GM21381 (cell line): ENCODE results near the gene UBR3.
"Not testable (repeated sequence)": the region's sequence is repeated elsewhere in the genome, so short reads cannot be mapped to it uniquely, and the experiment has no call there.

Experiments
- ATAC-seq: cut with Tn5 transposase; IDR thresholded peaks from one replicate; pipeline ENCODE4 v1.9.1; 2021; ENCODE audit warnings: mild to moderate bottlenecking, moderate library complexity; ENCODE audit not compliant: unreplicated experiment

UBR3 gene

GRCh38 chr2:169827272-169828140 lies at the start of gene UBR3:
Gene UBR3, plus strand, starts transcription at chr2:169827454. Its CDS starts 54 bp downstream, at chr2:169827508.
- ATAC-seq, result peak; percentile 76

GRCh38 chr2:169778446-169778845 lies 48.8 kb upstream of the UBR3 start:
- ATAC-seq, result no peak

GRCh38 chr2:169781249-169782013 lies 45.8 kb upstream of the UBR3 start:
- ATAC-seq, result no peak

GRCh38 chr2:169782513-169782912 lies 44.7 kb upstream of the UBR3 start:
- ATAC-seq, result no peak

- no peak for ATAC-seq
These were observed 36.7 kb upstream of the UBR3 start for GRCh38 chr2:169790581-169790980.

GRCh38 chr2:169795181-169795580 lies 32.1 kb upstream of the UBR3 start:
- ATAC-seq, result no peak

- ATAC-seq, result no peak
These were observed 30.8 kb upstream of the UBR3 start for GRCh38 chr2:169796441-169796840.

- no peak for ATAC-seq
These were observed 29.7 kb upstream of the UBR3 start for GRCh38 chr2:169797601-169798000.

GRCh38 chr2:169798397-169798717 lies 28.9 kb upstream of the UBR3 start:
- no peak for ATAC-seq

GRCh38 chr2:169798718-169799592 lies 28.3 kb upstream of the UBR3 start, which contains the start of gene SSB:
Gene SSB, plus strand, starts transcription at chr2:169798871. Its CDS starts 2,090 bp downstream, at chr2:169800961.
- ATAC-seq, result peak; percentile 98

GRCh38 chr2:169803480-169803879 lies 23.8 kb upstream of the UBR3 start:
- ATAC-seq, result no peak

GRCh38 chr2:169806586-169806985 lies 20.7 kb upstream of the UBR3 start:
- ATAC-seq, result no peak

GRCh38 chr2:169808221-169808620 lies 19.0 kb upstream of the UBR3 start:
- no peak for ATAC-seq

GRCh38 chr2:169815849-169816248 lies 11.4 kb upstream of the UBR3 start:
- ATAC-seq, result no peak

GRCh38 chr2:169816961-169817360 lies 10.3 kb upstream of the UBR3 start:
- ATAC-seq, result not testable (repeated sequence)

GRCh38 chr2:169817369-169817768 lies 9.9 kb upstream of the UBR3 start:
- ATAC-seq, result not testable (repeated sequence)

- no peak for ATAC-seq
These were observed 9.0 kb upstream of the UBR3 start for GRCh38 chr2:169818241-169818640.

- no peak for ATAC-seq
These were observed 8.1 kb upstream of the UBR3 start for GRCh38 chr2:169819106-169819505.

- not testable (repeated sequence) for ATAC-seq
These were observed 7.2 kb upstream of the UBR3 start for GRCh38 chr2:169820101-169820500.

GRCh38 chr2:169822036-169822435 lies 5.2 kb upstream of the UBR3 start:
- ATAC-seq, result no peak

- no peak for ATAC-seq
These were observed 4.4 kb upstream of the UBR3 start for GRCh38 chr2:169822785-169823392.
